Liver (tissue), 3 donors: ENCODE results near the gene PHF23.

Experiments used
- EGR1 ChIP-seq, 2 donors: IDR thresholded peaks; 2 replicates each; pipeline ENCODE4 v1.6.1; 2016 to 2018; ENCODE audit warnings: antibody characterized with exemption in 2 of 2, low read depth in 2 of 2
- SP1 ChIP-seq: IDR thresholded peaks from 2 replicates; pipeline ENCODE4 v1.6.1; 2018; ENCODE audit warnings: antibody characterized with exemption, mild to moderate bottlenecking
- TF ChIP-seq, protein P1 (sequence below): IDR thresholded peaks from 2 replicates; pipeline ENCODE4 v1.6.1; 2016; ENCODE audit warnings: antibody characterized with exemption
- TF ChIP-seq, protein P2 (sequence below): fragments of 150-350 bp; IDR thresholded peaks from 2 replicates; pipeline ENCODE4 v1.5.1; 2017; ENCODE audit warnings: improper control_type of control experiment, low read depth, low read length; ENCODE audit not compliant: missing input control
- TF ChIP-seq, protein P3 (sequence below): IDR thresholded peaks from 2 replicates; pipeline ENCODE4 v1.6.1; 2016; ENCODE audit warnings: antibody characterized with exemption, mild to moderate bottlenecking
- donor health status: healthy.
- donor health status: healthy.

DNA sequence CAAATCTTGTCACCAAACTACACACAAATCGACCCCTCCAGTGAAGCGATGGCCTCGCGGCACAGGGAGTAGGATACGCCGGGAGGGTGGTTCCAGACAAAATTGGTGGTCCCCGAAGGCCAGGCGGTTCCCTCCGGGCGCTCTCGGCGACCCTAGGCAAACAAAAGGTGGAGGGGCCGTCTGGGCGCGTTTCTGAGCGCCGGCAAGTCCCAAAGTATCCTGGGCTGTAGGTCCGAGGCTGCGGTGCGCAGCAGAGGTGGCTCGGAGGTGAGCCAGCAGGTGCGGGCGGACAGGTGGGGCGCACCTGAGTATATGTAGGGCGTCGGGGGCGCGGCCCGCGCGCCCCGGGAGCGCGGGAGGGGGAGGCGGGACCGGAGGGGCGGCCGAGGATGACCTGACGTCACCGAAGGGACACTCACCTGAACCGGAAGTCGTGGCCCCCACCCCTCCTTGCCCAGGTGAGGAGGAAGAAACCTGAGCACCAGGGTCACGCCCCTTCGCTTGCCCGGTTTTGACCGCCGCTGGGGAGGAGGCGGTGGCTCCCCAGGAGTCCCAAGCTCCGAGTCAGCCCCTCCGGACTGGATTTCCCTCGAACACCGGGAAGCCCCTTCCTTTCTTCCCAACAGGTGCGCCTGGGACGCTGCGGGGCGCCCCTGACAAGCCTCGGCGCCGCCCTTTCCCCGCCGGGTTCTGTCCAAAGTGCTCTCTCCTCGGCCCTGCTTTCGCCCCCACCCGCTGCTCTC, 23.1 kb upstream of the PHF23 start, which contains the start of gene CLDN7:
- TF ChIP-seq, protein P1, sequence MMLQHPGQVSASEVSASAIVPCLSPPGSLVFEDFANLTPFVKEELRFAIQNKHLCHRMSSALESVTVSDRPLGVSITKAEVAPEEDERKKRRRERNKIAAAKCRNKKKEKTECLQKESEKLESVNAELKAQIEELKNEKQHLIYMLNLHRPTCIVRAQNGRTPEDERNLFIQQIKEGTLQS: no peak
- TF ChIP-seq EGR1 (IDR thresholded peaks at IDR 0.05; ENCODE audit: low read depth in 2 of 2) (no peak), SP1 (no peak)
- TF ChIP-seq, protein P2, sequence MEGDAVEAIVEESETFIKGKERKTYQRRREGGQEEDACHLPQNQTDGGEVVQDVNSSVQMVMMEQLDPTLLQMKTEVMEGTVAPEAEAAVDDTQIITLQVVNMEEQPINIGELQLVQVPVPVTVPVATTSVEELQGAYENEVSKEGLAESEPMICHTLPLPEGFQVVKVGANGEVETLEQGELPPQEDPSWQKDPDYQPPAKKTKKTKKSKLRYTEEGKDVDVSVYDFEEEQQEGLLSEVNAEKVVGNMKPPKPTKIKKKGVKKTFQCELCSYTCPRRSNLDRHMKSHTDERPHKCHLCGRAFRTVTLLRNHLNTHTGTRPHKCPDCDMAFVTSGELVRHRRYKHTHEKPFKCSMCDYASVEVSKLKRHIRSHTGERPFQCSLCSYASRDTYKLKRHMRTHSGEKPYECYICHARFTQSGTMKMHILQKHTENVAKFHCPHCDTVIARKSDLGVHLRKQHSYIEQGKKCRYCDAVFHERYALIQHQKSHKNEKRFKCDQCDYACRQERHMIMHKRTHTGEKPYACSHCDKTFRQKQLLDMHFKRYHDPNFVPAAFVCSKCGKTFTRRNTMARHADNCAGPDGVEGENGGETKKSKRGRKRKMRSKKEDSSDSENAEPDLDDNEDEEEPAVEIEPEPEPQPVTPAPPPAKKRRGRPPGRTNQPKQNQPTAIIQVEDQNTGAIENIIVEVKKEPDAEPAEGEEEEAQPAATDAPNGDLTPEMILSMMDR: no peak
- TF ChIP-seq, protein P3, sequence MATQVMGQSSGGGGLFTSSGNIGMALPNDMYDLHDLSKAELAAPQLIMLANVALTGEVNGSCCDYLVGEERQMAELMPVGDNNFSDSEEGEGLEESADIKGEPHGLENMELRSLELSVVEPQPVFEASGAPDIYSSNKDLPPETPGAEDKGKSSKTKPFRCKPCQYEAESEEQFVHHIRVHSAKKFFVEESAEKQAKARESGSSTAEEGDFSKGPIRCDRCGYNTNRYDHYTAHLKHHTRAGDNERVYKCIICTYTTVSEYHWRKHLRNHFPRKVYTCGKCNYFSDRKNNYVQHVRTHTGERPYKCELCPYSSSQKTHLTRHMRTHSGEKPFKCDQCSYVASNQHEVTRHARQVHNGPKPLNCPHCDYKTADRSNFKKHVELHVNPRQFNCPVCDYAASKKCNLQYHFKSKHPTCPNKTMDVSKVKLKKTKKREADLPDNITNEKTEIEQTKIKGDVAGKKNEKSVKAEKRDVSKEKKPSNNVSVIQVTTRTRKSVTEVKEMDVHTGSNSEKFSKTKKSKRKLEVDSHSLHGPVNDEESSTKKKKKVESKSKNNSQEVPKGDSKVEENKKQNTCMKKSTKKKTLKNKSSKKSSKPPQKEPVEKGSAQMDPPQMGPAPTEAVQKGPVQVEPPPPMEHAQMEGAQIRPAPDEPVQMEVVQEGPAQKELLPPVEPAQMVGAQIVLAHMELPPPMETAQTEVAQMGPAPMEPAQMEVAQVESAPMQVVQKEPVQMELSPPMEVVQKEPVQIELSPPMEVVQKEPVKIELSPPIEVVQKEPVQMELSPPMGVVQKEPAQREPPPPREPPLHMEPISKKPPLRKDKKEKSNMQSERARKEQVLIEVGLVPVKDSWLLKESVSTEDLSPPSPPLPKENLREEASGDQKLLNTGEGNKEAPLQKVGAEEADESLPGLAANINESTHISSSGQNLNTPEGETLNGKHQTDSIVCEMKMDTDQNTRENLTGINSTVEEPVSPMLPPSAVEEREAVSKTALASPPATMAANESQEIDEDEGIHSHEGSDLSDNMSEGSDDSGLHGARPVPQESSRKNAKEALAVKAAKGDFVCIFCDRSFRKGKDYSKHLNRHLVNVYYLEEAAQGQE: no peak
